Tibial nerve (tissue), 4 donors: ENCODE measurements around the gene CCDC179.

Experiments
- CTCF ChIP-seq, 5 experiments: fragments of 200-600 bp in 3 of 5; fragments of 450-650 bp in 2 of 5; sonication (generic) in 3 of 5; IDR thresholded peaks; one replicate each; pipeline ENCODE4 v1.5.1; 2016 to 2019; ENCODE audit warnings: antibody characterized with exemption in 5 of 5, mild to moderate bottlenecking in 3 of 5, moderate library complexity in 2 of 5
- EP300 ChIP-seq, 2 donors: sonication (generic); formaldehyde crosslinking; IDR thresholded peaks; one replicate each; pipeline ENCODE4 v1.6.1; 2017; ENCODE audit warnings: antibody characterized with exemption in 2 of 2, mild to moderate bottlenecking in 1 of 2
- POLR2A ChIP-seq, 2 donors: fragments of 450-650 bp; IDR thresholded peaks; one replicate each; pipeline ENCODE4 v1.6.1; 2017; ENCODE audit warnings: antibody characterized with exemption in 2 of 2, mild to moderate bottlenecking in 2 of 2, moderate library complexity in 2 of 2

GRCh38 chr11:22851477-22851876, 8.8 kb downstream of the CCDC179 start:
- TF ChIP-seq CTCF (IDR thresholded peaks at IDR 0.05) (no peak), POLR2A (IDR thresholded peaks at IDR 0.05) (no peak), EP300 (IDR thresholded peaks at IDR 0.05) (no peak)
